NCI-H187 (cell line): Measurements from ENCODE around the gene STON2.
A peak's percentile ranks its signal among the peaks of the same experiment; 100 is the strongest.

Experiments
- DNase-seq, 2 experiments: peaks; one replicate each; lab custom pipeline; 2025; lab: John Stamatoyannopoulos, UW

Gene STON2

GRCh38 chr14:81331229-81332021 is 68.7 kb downstream of the STON2 start:
- DNase-seq: no peak

DNA sequence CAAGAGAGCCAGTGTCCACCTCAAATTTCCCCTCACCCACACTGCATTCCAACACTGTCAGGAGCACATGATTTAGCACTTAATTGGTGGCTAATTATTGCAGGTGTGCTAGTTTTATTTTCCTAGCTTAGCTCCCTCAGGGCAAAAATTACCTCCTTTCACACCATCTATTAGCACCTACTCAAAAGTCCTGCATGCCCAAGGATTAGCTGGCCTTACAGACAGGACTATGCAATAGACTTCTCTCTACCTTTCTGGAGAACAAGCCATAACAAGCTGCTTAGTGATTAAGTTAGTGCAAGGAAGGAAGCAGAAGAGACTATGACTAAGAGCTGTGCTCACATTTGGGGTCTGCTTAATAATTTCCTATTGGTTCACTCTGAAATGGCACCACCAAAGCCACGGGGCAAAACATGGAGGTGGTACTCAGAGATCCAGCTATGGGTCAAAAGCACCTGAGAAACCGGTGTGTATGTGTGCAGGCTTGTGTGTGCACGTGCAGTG is 69.5 kb downstream of the STON2 start:
- no peak for DNase-seq

GRCh38 chr14:81329640-81330381 is 70.3 kb downstream of the STON2 start:
- no peak for DNase-seq

- DNase-seq: no peak
These were observed 73.7 kb downstream of the STON2 start for GRCh38 chr14:81326451-81326850.

DNA sequence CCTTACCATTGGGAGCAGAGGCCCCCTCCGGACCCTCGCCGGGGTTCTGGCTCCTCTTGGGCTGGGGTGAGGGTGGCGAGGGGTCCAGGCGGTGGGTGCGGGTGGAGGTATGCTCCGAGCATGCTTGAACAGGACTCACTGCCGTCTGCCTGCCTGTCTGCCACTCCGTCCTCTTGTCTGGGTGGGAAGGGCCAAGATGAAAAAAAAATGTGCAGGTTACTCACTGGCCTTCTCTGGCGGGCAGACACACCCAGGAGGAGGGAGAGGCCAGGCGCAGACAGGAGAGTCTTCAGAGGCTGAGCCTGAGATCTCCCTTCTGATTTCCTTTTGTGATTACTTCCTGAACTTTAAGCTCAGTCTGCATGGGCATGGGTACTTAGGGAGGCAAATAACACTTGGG is 76.1 kb downstream of the STON2 start:
- peak; percentile 22 to 76 for DNase-seq

DNA sequence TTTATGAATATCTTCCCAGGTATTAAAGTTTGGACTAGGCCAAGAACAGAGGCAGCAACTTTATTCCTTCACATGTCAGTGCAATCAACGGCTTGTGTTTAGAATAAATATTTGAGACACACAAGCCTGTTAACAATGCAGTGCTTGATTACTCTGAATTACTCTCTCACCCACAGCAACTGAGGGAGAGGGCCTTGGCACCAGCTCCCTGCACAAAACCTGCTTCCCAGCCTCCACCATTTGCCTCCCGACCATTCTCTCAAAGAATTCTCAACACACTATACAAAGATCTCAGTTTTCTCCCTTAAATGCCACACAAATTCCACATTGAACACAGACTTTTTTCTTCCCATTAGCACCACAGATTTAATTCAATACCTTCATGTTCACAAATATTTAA is 77.0 kb downstream of the STON2 start:
- DNase-seq: no peak

DNA sequence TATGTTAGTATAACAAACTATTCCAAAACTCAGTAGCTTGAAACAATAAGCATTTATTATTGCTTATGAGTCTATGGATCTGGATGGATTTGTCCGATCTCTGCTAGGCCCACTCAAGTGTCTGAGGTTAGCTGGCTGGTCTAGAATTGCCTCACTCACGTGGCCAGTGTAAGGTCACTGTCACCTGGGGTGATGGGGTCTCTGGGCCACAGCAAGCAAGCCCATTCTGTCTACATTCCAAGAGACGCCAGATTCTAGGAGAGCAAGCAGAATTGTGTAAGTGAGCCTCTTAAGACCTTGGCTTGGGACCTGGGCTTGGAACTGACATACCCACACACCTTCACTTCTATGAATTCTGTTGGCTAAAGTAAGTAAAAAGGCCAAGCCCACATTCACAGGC is 80.2 kb downstream of the STON2 start:
- DNase-seq: no peak

DNA sequence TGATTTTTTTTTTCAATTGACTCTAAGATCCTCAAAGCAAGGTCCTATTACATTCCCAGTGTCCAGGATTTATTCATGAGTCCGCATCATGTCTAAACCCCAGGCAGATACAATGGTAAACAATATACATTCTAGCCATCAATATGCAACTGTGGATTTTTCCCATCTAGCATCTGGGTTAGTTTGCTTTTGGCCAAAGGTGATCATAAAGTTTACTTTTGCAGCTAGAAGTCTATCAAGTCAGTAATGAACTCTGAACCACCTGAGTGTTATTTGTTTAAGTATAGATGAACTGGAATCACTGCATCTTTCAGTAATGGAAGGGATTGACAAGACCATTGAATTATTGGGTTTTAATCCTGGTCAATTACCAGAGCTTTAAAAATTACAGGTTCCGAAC is 80.8 kb downstream of the STON2 start:
- DNase-seq: no peak

DNA sequence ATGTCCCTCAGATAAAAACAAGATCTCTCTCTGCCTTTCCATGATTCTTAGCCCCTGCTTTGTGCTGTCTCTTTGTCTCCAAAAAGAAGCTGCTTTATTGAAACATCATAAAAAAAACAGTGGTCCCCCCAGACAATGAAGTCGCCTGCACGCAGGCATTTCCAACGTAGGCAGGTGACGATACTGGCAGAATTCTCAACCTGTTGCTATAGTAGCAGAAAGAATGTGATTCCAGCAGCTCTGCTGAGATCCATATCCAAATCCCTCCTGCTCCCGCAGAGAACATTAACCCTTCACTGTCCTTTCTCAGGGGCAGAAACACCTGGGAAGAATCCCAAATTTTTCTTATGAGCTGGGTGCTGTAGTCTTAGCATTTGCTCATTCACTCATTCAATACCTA is 84.8 kb downstream of the STON2 start:
- no peak for DNase-seq

DNA sequence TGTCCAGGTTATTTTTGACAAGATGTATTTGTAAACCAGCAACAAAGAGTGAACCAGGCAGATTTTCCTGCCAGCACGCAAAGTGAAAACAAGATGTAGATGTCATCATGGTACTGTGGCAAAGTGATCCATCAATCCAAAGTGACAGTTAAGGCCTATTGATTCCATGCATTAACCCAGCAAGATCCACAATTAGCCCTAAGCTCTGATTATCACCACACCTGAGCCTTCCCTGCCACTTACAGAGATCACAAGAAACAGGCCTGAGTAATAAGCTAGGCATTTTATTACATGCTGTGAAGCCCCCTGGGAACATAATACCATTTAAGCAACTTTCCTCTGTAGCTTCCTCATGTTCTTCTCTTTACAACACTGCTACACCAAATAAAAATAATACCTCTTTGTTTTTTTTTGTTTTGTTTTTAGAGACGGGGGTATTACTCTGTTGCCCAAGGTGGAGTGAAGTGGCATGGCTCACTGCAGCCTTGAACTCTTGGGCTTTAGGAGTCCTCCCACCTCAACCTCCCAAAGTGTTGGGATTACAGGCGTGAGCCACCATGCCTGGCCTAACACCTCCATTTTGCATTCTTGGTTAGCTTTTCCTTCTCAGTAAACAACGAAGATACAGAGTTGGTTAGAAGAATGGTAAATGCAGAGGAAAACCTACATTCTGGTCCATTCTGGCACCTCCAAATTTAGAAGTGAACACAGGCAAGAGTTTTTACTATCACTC is 85.5 kb downstream of the STON2 start:
- no peak for DNase-seq

- DNase-seq: no peak
These were observed 86.2 kb downstream of the STON2 start for GRCh38 chr14:81313775-81314429.

DNA sequence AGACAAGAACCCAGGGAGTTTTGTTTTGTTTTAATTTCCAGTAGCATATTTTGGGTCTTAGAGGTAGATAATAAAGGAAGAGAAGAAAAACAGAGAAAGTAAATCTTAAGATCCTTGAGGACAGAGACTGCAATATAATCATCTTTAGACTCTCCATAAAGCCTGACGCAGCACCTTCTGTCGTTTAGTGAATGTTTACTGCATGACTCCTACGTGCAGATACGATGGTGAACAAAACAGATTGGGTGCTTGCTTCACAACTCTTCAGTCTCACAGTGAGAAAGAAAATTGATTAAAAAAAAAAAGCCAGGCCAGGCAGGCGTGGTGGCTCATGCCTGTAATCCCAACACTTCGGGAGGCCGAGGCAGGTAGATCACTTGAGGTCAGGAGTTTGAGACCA is 86.9 kb downstream of the STON2 start:
- no peak for DNase-seq

- no peak for DNase-seq
These were observed 87.7 kb downstream of the STON2 start for GRCh38 chr14:81312289-81312876.

GRCh38 chr14:81311778-81312177 is 88.3 kb downstream of the STON2 start:
- no peak for DNase-seq

DNA sequence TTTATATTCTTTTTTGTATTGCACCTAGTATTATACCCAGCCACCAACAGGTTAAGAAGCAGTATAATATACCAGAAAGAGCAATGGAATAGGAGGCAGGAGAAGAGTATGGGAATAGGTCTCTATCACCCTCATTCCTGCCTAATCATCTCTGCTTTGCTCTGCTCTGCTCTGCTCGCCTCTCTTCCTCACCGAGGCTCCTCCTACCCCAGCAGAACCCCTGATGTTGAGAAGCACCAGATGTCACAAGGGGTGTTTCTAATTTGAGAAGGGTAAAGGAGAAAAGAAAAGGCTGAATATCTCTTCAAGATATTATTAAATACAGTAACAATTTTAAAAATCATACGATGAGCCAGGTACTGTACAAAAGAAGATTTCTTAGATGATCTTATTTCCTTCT is 89.0 kb downstream of the STON2 start:
- no peak for DNase-seq

- DNase-seq: no peak
These were observed 89.5 kb downstream of the STON2 start for GRCh38 chr14:81310606-81311005.

DNA sequence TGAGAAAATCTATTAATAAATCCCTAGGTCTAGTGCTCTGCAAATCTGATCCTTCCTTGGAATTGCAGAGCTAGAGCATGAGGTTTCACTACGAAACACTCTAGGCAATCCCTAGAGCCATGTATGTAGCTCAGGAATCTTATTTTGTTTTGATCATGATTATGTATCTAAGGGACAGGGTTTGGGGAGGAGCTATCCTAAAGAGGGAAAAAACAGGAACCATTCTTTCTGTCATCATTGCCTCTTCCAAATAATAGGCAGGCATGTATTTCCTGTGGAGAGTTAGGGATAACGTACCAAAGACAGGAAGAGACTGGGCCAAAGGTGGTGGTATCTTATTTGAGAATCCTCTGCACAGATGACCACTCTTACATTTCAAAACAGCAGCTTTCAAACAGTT is 90.6 kb downstream of the STON2 start:
- no peak for DNase-seq

DNA sequence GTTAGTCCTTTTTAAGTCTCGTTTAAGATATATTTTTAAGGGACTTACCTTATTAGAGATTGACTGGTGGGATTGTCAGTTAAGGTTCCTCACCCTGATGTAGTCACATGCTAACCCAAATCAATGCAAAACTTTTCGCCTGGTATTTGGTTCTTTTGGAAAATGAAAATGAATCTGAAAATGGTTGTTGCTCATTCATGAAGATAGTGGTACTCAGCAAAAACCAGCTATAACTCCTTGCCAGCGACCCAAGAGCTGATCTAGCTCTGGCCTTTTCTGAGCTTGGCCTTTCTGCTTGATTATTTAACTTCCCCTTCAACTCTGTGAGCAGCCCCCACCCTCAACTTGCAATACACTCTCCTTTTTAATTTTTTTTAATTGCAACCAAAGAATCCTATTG is 94.4 kb downstream of the STON2 start:
- no peak for DNase-seq

- DNase-seq: no peak
These were observed 95.1 kb downstream of the STON2 start for GRCh38 chr14:81305065-81305464.

GRCh38 chr14:81303258-81303935 is 96.7 kb downstream of the STON2 start:
- peak in 1 of 2 experiments; percentile 23 for DNase-seq

DNA sequence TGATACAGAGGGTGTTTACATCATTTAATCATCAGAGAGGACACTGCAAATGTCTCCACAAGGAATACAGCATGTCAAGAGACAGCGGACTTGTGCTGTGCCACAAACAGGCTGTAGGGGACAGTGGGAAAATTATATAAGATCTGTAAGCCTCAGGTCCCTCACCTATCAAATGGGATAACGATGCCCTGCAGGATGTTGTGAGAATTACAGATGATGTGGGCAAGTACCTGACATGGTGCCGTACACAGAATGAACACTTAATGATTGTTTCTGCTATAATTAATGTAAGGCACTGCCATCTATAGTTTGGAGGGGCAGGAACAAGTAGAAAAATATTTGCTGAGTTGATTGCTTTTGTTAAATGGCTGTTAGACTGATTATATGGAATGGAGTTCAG is 97.5 kb downstream of the STON2 start:
- no peak for DNase-seq
